ENCODE measurements around the gene GRAP. TPM values are rescaled to one million over a fixed set of nuclear protein-coding genes. Genes with fewer than 3 reads are reported as not detected.
"Not testable (repeated sequence)": the region's sequence is repeated elsewhere in the genome, so short reads cannot be mapped to it uniquely, and the experiment has no call there.

GRAP gene
- 10 to 100 TPM in 1 of 2 donors, 1 to 10 TPM in 1; 9.7 to 15.9 TPM for total RNA-seq

DNA sequence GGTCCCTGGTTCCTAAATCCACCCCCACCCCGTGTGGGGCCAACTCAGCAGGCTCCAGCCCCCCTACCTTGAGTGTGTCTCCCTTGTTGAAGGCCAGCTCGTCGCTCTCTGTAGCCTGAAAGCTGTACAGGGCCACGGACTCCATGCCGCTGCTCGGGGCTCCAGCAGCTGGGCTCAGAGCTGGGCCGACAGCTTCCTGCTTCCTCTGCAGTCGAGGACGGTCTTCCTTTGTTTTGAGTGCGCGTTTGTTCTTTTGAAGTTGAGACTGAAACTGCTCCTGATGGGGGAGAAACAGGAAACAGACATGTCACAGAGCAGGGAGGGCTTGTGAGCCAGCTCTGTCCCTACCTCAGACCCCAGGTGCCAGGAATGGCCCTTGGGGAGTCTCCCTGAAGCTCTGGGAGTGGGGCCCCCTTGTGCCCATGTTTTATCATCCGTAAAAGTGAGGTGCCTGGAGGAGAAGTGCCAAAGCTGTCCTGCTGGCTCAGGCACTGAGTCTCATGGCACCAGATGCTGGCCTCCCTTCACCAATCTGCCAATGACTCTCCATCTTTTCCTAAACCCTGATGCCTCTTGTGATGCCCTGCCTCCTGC is at the start of gene GRAP:
TSS of gene GRAP (minus strand) at position 176 of the 594 bp plus-strand sequence. CDS start at position 145, 31 bp downstream.
- ATAC-seq (replicated peaks in 1 of 2) = peak; percentile 74 to 83
- not testable (repeated sequence) for H3K27me3 Mint-ChIP-seq (ENCODE audit: low read depth); H3K4me1 Mint-ChIP-seq (ENCODE audit: low read depth); H3K9me3 Mint-ChIP-seq; H3K4me3 Mint-ChIP-seq; H3K27ac Mint-ChIP-seq; H3K36me3 Mint-ChIP-seq (ENCODE audit: insufficient read depth in 2 of 2); DNase-seq

DNA sequence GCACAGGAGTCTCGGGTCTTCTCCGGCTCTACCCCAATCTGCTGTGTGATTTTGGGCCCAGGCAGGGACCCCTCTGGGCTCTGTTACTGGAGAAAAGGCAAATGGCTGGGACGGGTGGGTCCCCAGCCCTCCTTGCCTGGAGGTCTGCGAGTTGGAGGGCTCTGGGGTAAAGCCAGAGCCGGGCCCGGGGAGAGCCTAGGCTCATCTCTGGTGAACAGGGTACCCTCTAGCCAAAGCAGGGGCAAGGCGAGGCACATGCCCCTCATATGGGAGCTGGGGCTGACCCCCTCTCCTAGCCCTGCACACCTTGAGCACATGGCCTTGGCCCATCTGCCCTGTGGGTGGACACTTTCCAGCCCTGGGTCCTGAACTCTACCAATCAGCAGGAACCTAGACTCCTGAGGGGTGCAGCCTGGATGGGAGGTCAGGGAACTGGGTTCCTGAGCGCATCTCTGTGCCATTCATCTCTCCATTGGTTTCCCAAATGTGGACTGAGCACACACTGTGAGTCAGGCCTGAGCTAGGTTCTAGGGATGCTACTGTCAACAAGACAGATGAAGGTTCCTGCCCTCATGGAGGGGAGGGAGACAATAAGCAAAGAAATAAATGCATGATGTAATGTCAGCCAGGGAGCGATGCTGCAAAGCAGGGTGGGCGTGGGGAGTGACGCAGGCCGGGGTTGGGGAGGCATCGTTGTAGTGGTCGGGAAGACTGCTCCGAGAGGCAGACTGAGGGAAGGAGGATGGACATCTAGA is 47.1 kb upstream of the GRAP start:
- H3K9me3 Mint-ChIP-seq; H3K36me3 Mint-ChIP-seq (ENCODE audit: insufficient read depth in 2 of 2): not testable (repeated sequence)

DNA sequence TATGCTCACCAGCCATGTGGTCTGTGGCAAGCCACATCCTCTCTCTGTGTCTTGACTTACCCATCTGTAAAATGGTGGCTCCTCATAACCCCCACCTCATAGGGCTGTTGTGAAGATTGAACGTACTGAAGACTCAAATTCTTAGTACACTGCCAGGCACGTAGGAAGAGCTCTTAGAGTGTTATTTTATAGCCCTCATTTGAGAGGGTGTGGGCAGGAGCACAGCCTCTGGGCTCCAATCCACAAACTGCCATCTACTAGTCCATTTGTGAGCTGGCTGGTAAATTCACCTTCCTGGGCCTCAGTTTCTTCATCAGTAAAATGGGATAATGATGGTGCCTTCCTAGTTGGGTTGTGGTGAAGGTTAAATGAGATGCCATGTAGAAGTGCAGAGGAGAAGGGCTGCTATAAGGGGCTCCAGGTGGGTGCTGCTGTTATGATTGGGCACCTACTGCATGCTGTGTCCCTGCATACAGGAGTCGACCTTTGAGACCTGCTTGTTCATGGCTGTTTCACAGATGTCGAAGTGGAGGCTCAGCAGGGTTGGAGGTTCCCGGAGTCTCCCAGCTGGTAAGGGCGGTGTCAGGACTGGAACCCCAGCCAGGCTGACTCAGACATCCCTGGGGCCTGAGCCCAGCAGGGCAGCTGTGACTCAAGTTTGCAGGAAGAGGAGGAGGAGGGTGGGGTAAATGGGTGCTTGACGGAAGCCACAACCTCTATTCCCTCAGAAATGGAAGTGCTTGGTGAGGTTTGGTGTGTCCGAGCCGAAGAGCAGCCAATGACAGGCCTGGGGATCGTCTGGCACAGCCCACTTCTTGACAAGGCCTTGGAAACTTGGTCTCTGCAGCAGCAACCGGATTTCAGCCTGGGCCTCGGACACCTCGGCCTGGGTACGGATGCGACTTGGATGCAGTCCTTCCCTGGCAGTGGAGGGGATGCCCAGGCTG is 46.3 kb upstream of the GRAP start:
- not testable (repeated sequence) for H3K36me3 Mint-ChIP-seq (ENCODE audit: insufficient read depth in 2 of 2); ATAC-seq (replicated peaks in 1 of 2); H3K9me3 Mint-ChIP-seq; H3K27ac Mint-ChIP-seq; H3K4me3 Mint-ChIP-seq; H3K4me1 Mint-ChIP-seq (ENCODE audit: low read depth); H3K27me3 Mint-ChIP-seq (ENCODE audit: low read depth)
- DNase-seq = peak in 1 of 2 donors; percentile 1

More for the DNA sequence above, 47.1 kb upstream of the GRAP start:
- not testable (repeated sequence) for H3K4me1 Mint-ChIP-seq (ENCODE audit: low read depth); H3K4me3 Mint-ChIP-seq; H3K27ac Mint-ChIP-seq; H3K27me3 Mint-ChIP-seq (ENCODE audit: low read depth)
- DNase-seq = peak in 1 of 2 donors; percentile 2
- ATAC-seq (replicated peaks in 1 of 2) = peak in 1 of 2 donors; percentile 14

DNA sequence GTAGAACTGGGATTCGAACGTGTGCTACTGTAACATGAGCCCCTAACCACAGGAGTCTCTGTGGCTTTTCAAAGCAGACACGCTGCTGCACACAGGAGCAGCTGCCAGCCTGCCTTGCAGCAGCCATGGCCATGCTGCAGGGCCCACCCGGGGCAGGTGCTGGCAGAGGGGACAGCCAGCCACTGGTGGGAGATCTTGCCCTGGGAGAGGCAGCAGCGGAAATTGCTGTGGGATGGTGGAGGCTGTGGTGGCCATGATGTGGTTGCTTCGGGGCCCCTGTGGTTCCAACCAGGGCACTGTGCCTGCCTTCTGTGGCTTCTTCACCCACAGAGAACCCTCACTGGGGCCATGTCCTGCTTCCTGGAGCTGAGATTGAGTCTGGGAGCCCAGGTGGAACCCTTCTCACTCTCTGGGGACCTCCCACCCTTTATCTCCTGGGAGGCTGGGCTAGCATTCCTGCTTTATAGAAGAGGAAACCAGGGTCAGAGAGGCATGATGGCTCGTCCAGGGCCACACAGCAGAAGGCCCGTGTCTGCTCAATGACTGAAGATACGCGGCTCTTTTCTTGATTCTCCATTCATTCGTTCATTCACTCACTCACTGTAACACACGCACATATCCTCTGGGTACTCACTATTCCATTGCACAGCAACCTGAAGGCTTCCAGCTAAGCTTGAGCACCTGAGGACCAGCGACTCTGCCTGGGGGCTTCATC is 43.5 kb upstream of the GRAP start:
- peak; percentile 64 to 82 for ATAC-seq (replicated peaks in 1 of 2)
- not testable (repeated sequence) for H3K27me3 Mint-ChIP-seq (ENCODE audit: low read depth); H3K4me1 Mint-ChIP-seq (ENCODE audit: low read depth); H3K9me3 Mint-ChIP-seq; H3K36me3 Mint-ChIP-seq (ENCODE audit: insufficient read depth in 2 of 2); H3K27ac Mint-ChIP-seq; DNase-seq; H3K4me3 Mint-ChIP-seq

DNA sequence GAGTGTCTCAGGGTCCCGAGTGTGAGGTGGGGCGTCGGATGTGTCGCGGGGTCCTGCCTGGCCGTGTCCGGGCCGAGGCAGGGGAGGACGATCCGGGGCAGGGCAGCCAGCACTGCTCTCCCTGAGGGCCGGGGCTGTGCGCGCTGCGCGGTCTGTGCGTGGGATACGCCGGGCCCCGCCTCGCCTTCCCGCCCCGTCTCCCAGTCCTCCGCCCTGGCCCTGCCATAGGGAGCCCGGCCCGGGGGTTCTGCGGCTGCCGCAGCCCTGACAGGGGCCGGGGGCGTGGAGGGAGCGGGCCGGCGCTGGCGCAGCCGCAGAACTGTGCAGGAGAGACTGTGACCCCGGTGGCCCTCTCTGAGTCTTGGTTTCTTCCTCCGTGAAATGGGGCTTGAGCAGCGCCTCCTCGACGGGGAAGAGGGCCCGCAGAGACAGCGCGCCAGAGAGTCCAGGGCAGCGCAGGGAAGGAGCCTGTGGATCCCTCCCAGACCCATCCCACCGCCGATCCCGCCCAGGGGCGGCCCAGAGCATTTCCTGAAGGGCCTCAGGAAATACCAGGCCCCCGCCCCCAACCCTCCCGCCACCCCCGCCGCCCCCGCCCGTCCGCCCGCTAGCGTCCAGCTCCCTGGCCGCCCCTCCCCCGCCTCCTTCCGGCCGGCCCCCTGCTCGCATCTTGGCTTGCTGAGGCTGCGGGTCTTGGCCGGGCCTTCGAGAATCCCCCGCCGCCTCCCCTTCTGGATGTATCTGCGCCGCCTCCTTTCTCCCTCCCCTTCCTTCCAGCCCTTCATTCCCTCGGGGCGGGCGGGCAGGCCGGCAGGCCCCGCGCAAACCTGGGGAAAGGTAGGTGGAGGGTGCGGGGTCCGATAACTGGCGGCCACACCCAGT is 42.3 kb upstream of the GRAP start:
- not testable (repeated sequence) for H3K36me3 Mint-ChIP-seq (ENCODE audit: insufficient read depth in 2 of 2); H3K27me3 Mint-ChIP-seq (ENCODE audit: low read depth); H3K9me3 Mint-ChIP-seq; H3K4me1 Mint-ChIP-seq (ENCODE audit: low read depth); H3K4me3 Mint-ChIP-seq; DNase-seq; H3K27ac Mint-ChIP-seq
- peak; percentile 31 to 44 for ATAC-seq (replicated peaks in 1 of 2)

DNA sequence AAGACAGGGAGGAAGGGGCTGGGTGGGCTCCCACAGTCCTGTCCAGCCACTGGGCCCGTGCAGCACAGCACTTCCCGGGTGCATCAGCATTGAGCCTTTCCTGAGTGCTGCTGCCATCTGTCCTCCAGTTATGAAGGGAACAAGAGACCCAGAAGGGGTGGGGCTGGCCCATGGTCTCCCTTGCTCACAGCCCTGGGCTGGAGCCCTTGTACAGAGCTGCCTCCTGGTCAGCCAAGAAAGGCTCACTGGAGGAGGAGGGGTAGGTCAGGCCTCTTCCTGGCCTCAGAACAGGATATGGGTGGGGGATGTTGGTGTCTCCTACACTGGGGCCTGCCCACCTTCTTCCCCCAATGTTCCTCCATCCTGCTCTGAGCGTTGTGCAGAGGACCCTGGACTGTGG is 30.6 kb upstream of the GRAP start:
- DNase-seq; H3K36me3 Mint-ChIP-seq (ENCODE audit: insufficient read depth in 2 of 2); H3K4me3 Mint-ChIP-seq; H3K27ac Mint-ChIP-seq; H3K9me3 Mint-ChIP-seq; ATAC-seq (replicated peaks in 1 of 2); H3K4me1 Mint-ChIP-seq (ENCODE audit: low read depth); H3K27me3 Mint-ChIP-seq (ENCODE audit: low read depth): not testable (repeated sequence)

GRCh38 chr17:19076398-19077192 is 29.8 kb upstream of the GRAP start:
- H3K4me3 Mint-ChIP-seq; H3K27ac Mint-ChIP-seq; H3K9me3 Mint-ChIP-seq; H3K4me1 Mint-ChIP-seq (ENCODE audit: low read depth); H3K36me3 Mint-ChIP-seq (ENCODE audit: insufficient read depth in 2 of 2); H3K27me3 Mint-ChIP-seq (ENCODE audit: low read depth): not testable (repeated sequence)
- DNase-seq = peak in 1 of 2 donors; percentile 49
- peak; percentile 97 to 99 for ATAC-seq (replicated peaks in 1 of 2)

DNA sequence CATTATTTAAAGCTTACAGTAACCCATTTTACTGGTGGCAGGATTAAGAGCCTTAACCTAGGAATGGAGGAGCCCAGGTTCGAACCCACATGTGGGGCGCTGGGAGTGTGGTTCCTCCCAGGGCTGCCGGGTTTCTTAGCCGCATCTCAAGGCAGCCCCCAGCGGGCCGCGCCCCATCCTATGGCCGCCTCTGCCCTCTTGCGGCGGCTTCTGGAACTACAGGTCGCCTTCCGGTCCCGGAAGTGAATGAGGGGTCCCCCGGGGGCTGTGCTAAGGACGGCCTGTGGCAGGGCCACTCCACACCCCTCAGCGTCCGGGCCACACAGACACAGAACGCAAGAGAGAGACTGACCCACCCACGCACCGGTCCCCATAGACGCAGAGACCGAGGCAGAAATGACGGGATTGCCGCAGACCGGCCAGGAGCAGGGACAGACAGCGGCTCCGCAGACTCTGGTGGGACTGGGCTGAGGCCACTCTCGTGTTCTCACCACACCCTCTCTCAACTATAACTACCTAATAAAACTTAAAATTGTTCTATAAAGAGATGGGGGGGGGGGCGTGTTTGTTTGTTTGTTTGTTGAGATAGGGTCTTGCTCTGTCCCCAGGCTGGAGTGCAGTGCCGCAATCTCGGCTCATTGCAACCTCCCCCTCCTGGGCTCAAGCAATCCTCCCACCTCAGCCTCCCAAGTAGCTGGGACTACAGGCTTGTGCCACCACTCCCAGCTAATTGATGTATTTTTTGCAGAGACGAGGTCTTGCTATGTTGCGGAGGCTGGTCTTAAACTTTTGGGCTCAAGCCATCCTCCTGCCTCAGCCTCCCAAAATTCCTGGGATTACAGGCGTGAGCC is 23.8 kb upstream of the GRAP start:
- not testable (repeated sequence) for H3K9me3 Mint-ChIP-seq; H3K4me3 Mint-ChIP-seq; H3K27me3 Mint-ChIP-seq (ENCODE audit: low read depth); H3K27ac Mint-ChIP-seq; H3K36me3 Mint-ChIP-seq (ENCODE audit: insufficient read depth in 2 of 2); H3K4me1 Mint-ChIP-seq (ENCODE audit: low read depth); DNase-seq
- ATAC-seq (replicated peaks in 1 of 2) = peak; percentile 98 to 99

- peak overlapping the region in 1 of 2 donors; percentile 57 for H3K4me3 Mint-ChIP-seq
- DNase-seq; H3K27ac Mint-ChIP-seq; ATAC-seq (replicated peaks in 1 of 2); H3K9me3 Mint-ChIP-seq; H3K4me1 Mint-ChIP-seq (ENCODE audit: low read depth); H3K36me3 Mint-ChIP-seq (ENCODE audit: insufficient read depth in 2 of 2); H3K27me3 Mint-ChIP-seq (ENCODE audit: low read depth): not testable (repeated sequence)
These were observed 17.6 kb upstream of the GRAP start for GRCh38 chr17:19064378-19064777.

DNA sequence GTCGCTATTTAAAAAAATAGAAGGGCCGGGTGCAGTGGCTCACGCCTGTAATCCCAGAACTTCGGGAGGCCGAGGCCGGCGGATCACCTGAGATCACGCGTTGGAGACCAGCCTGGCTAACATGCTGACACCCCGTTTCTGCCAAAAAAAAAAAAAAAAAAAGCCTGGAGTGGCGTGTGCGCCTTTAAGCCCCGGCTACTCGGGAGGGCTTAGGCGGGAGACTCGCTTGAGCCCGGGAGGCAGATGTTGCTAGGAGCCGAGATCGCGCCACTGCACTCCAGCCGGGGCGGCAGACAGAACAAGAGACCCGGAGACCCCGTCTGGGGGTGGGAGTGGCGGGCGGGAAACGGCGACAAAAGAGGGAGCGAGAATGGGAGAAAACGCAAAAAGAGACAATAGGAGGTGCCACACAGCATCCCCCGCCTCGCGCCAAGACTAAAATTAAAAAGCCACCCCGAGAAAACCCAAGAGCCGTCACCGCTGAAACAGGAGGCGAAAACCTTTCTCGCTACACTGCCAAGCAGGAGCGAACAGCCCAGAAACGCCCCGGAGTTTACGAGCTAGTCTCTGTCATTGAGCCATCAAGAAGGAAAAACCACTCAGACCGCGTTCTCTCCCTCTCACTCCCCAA is 16.7 kb upstream of the GRAP start:
- H3K27ac Mint-ChIP-seq = peak overlapping the region; percentile 93

More for the DNA sequence above, 16.7 kb upstream of the GRAP start:
- not testable (repeated sequence) for H3K4me1 Mint-ChIP-seq (ENCODE audit: low read depth); H3K36me3 Mint-ChIP-seq (ENCODE audit: insufficient read depth in 2 of 2); H3K9me3 Mint-ChIP-seq; H3K27me3 Mint-ChIP-seq (ENCODE audit: low read depth)
- peak in 1 of 2 donors; percentile 56 for ATAC-seq (replicated peaks in 1 of 2)
- peak; percentile 83 to 91 for DNase-seq
- peak overlapping the region; percentile 31 to 37 for H3K4me3 Mint-ChIP-seq

Data from activated T-cell treated with anti-CD3 and anti-CD28 coated beads, Interleukin-2, amount 50 U/mL, for 72 hours (primary cell).